ENCODE results near the gene ZNF536.

Gene ZNF536

DNA sequence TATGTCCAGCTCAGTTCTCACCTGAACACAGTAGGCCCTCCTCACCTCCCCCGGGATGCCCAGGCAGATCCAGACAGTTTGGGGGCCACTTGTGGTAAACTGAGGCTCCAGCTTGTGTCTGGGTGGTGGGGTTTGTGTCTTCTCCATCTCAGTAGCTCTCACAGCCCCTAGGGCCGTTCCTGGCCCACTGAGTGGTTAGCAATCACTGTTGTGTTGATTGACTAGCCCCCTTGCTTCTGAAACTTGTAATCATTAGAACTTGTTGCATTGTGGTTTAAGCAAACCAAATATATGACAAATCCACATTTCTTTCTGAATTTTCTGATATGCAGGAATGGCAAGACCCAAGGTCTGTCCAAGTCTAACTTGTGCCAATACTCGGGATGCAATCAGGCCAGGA is 13.9 kb upstream of the ZNF536 start:
- H3K36me3 ChIP-seq (ENCODE audit: control insufficient read depth, insufficient read depth, low read length, severe bottlenecking) = no peaks in the 10 kb centered on the region
- no peak overlapping the region for H3K4me3 ChIP-seq (ENCODE audit: low read length)
- DNase-seq (ENCODE audit: low read depth) = no peak
- no peaks in the 10 kb centered on the region for H3K9me3 ChIP-seq (ENCODE audit: control insufficient read depth, low read length)
- H3K9ac ChIP-seq (ENCODE audit: low read length) = no peak overlapping the region
- no peaks in the 10 kb centered on the region for H3K4me1 ChIP-seq (ENCODE audit: control insufficient read depth, insufficient read depth, low read length)
- no peaks in the 10 kb centered on the region for H3K27me3 ChIP-seq (replicated peaks; ENCODE audit: control insufficient read depth, insufficient read depth, low read length)

DNA sequence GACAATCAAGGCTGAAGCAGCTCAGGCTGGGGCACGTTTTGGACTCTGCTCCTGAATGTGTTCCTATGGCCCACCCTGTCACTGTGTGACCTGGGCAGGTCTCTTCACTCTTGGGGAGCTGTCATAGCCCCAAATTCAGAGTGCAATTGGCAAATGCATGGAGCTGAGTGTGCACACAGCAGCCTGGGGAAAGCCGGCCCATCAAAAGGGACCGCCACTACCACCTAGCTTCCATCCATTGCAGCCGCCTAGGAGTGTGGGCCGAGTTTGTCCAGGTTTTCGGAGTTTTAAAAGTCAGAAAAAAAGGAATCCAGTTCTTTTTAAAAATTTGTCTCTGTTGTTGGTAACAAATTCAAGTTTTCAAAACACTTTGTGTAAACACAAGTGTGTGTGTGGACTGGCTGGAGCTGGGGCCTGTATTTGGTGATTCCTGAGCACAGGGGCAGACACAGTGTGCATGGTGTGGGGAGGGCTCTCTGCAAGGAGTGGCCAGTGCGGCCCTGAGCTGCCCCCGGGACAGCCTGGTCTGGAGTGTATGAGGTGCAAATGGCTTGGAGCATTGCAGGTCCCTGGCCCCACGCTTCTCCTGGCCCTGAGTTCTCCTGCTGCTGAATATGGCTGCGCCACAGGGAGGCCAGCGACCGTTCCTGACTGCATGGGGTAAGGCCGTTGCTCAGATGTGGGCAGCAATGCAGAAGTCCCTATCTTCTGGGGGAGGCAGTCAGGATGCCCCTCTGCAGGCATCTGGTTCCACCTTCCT is 13.2 kb upstream of the ZNF536 start:
- Histone ChIP-seq H3K4me1 (ENCODE audit: control insufficient read depth, insufficient read depth, low read length) (no peaks in the 10 kb centered on the region), H3K36me3 (ENCODE audit: control insufficient read depth, insufficient read depth, low read length, severe bottlenecking) (no peaks in the 10 kb centered on the region), H3K27me3 (replicated peaks; ENCODE audit: control insufficient read depth, insufficient read depth, low read length) (no peaks in the 10 kb centered on the region), H3K4me3 (ENCODE audit: low read length) (no peak overlapping the region), H3K9ac (ENCODE audit: low read length) (no peak overlapping the region), H3K9me3 (ENCODE audit: control insufficient read depth, low read length) (no peaks in the 10 kb centered on the region)
- DNase-seq (ENCODE audit: low read depth) = no peak

DNA sequence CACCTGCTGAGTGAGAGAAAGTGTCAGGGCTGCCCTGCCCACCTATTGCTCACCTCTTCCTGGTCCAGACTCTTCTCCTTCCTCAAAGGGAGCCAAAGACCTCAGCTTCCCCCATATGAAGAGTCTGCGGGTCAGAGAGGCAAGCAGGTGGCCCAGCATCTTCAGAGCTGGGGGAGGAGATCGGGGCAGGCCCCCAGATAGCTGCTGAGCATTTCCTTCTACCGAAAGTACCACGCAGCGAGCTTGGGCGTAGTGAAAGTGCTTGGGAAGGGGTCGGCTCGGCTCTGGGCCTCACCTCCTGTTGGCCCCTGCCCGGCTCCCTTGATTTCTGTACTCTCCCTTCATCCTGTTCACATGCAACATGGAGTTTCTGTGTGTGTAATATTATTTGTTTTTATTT is 12.2 kb upstream of the ZNF536 start:
- Histone ChIP-seq H3K9ac (ENCODE audit: low read length) (no peak overlapping the region), H3K4me1 (ENCODE audit: control insufficient read depth, insufficient read depth, low read length) (no peaks in the 10 kb centered on the region), H3K9me3 (ENCODE audit: control insufficient read depth, low read length) (no peaks in the 10 kb centered on the region), H3K4me3 (ENCODE audit: low read length) (no peak overlapping the region), H3K36me3 (ENCODE audit: control insufficient read depth, insufficient read depth, low read length, severe bottlenecking) (no peaks in the 10 kb centered on the region), H3K27me3 (replicated peaks; ENCODE audit: control insufficient read depth, insufficient read depth, low read length) (peaks cover 5% of the 10 kb centered on the region)
- DNase-seq (ENCODE audit: low read depth) = no peak

DNA sequence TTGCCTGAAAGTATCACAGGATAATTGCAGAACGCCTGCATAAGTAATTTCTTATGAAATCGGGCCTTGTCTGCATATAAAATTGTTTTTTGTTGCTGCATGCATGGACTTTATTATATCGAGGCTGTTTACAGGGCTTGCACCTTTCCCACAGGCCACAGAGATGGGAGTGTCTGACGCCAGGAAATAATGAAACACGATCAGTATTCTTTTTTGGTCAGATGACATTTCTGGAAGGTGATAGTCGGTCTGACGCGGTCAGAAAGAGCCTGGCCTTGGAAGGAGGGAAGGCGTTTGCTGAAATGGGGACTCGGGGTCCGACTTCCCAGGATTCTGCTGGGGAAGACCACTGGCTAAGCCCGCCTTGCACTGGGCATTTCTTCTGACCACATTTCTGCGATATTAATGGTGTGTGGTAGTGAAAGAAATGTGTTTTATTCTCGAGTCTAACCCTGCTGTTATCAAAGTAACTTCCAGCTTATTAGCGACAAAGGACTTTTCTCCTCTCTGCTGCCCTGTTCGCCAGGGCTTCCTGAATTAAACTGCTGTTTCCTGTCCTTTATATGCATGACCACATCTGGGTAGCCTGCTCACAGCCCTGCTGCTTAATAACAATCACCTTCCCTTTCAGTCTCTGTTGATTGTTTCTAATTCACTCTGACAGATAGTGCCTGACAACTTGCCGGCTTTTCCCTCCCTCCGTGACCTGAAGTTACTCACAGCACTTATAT is 11.6 kb upstream of the ZNF536 start:
- DNase-seq (ENCODE audit: low read depth) = no peak
- H3K4me1 ChIP-seq (ENCODE audit: control insufficient read depth, insufficient read depth, low read length) = no peaks in the 10 kb centered on the region
- no peaks in the 10 kb centered on the region for H3K9me3 ChIP-seq (ENCODE audit: control insufficient read depth, low read length)
- no peak overlapping the region for H3K9ac ChIP-seq (ENCODE audit: low read length)
- peaks cover 11% of the 10 kb centered on the region for H3K27me3 ChIP-seq (replicated peaks; ENCODE audit: control insufficient read depth, insufficient read depth, low read length)
- no peaks in the 10 kb centered on the region for H3K36me3 ChIP-seq (ENCODE audit: control insufficient read depth, insufficient read depth, low read length, severe bottlenecking)
- no peak overlapping the region for H3K4me3 ChIP-seq (ENCODE audit: low read length)

DNA sequence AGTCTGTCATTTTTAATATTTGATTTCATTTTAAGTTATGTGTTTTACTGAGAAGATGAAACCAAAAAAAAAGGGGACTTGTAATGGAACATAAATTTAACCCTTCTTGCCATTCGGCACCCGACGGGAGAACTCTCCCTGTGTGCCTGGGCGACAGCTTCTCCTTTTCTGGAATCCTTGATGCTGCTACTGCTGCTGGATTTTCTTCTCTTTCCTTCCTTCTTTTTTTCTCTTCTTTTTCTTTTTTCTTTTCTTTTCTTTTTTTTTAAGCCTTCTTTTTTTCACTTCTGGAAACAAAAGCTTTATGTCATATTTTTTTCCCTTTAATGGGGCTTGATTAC is 11.1 kb upstream of the ZNF536 start:
- H3K36me3 ChIP-seq (ENCODE audit: control insufficient read depth, insufficient read depth, low read length, severe bottlenecking) = no peaks in the 10 kb centered on the region
- H3K9me3 ChIP-seq (ENCODE audit: control insufficient read depth, low read length) = no peaks in the 10 kb centered on the region
- H3K27me3 ChIP-seq (replicated peaks; ENCODE audit: control insufficient read depth, insufficient read depth, low read length) = peaks cover 12% of the 10 kb centered on the region
- H3K4me1 ChIP-seq (ENCODE audit: control insufficient read depth, insufficient read depth, low read length) = no peaks in the 10 kb centered on the region
- DNase-seq (ENCODE audit: low read depth) = no peak
- no peak overlapping the region for H3K4me3 ChIP-seq (ENCODE audit: low read length)
- H3K9ac ChIP-seq (ENCODE audit: low read length) = no peak overlapping the region

DNA sequence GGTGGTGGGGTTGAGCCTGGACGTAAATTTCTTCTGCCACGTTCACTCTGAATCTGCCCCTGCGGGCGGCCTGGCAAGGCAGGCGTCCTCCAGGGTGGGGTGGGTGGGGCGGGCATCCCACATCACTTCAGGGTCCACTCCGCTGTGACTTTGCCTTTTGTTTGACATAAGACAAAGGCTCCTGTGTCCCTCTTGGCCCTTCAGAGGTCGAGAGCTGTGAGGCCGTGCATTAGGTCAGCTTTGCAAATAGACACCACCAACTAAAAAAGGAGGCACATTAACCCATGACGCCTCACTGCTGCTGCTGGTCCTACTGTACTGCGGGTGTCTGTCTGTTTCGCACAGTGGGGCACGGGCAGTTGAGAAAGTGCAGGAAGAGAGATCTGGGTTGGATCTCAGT is 10.5 kb upstream of the ZNF536 start:
- no peak overlapping the region for H3K4me3 ChIP-seq (ENCODE audit: low read length)
- H3K4me1 ChIP-seq (ENCODE audit: control insufficient read depth, insufficient read depth, low read length) = no peaks in the 10 kb centered on the region
- H3K27me3 ChIP-seq (replicated peaks; ENCODE audit: control insufficient read depth, insufficient read depth, low read length) = peaks cover 12% of the 10 kb centered on the region
- no peaks in the 10 kb centered on the region for H3K36me3 ChIP-seq (ENCODE audit: control insufficient read depth, insufficient read depth, low read length, severe bottlenecking)
- no peak for DNase-seq (ENCODE audit: low read depth)
- H3K9me3 ChIP-seq (ENCODE audit: control insufficient read depth, low read length) = no peaks in the 10 kb centered on the region
- H3K9ac ChIP-seq (ENCODE audit: low read length) = no peak overlapping the region

DNA sequence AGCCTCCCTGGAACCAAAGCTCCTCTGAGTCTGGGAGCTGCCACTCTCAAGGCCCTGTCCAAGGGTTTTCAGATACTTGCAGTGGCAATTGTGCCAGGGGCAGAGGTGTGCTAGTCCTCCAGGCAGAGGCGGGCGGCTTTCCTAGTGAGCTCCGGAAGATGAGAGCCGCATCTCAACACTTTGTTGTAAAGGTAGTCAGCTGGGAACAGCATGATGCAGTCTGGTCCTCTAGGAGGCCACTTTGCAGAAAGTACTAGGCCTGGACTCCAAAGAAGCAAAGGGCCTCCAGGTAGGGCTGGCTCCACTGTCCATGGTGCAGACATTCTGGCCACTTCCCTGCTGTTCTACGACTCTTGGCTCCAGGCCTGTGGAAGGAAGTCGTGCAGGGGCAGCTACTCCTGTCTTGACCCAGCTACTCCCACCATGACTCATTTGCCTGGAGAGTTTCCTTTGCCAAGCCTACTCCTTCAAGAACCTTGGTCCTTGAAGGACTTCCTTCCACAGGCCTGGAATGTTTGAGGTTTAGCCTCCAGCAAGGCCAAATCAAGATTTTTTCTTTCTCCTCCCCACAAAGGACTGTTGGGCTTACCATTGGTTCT is 9.9 kb upstream of the ZNF536 start:
- H3K9me3 ChIP-seq (ENCODE audit: control insufficient read depth, low read length) = no peaks in the 10 kb centered on the region
- H3K4me3 ChIP-seq (ENCODE audit: low read length) = no peak overlapping the region
- DNase-seq (ENCODE audit: low read depth) = no peak
- H3K9ac ChIP-seq (ENCODE audit: low read length) = no peak overlapping the region
- H3K36me3 ChIP-seq (ENCODE audit: control insufficient read depth, insufficient read depth, low read length, severe bottlenecking) = no peaks in the 10 kb centered on the region
- peaks cover 12% of the 10 kb centered on the region for H3K27me3 ChIP-seq (replicated peaks; ENCODE audit: control insufficient read depth, insufficient read depth, low read length)
- no peaks in the 10 kb centered on the region for H3K4me1 ChIP-seq (ENCODE audit: control insufficient read depth, insufficient read depth, low read length)

DNA sequence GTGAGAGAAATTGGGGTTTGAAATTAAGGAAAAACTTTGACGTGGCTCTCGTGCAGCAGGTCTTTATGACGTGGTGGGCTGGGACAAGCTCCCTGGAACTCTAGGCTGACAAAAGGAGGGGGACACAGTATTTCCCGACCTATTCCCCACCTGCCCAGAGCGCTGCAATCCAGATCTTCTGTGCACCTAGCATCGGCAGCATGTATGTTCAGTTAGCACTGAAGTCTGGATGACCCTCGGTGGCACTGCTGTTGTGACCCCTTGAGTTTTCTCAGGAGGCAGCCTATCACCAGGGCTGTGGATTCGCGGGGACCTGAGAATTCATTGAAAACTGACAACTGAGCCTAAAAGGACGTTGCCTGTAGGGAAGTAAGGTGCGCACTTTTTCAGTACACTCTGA is 9.1 kb upstream of the ZNF536 start:
- no peak overlapping the region for H3K4me3 ChIP-seq (ENCODE audit: low read length)
- no peak for DNase-seq (ENCODE audit: low read depth)
- H3K9ac ChIP-seq (ENCODE audit: low read length) = no peak overlapping the region
- no peaks in the 10 kb centered on the region for H3K4me1 ChIP-seq (ENCODE audit: control insufficient read depth, insufficient read depth, low read length)
- peaks cover 15% of the 10 kb centered on the region for H3K27me3 ChIP-seq (replicated peaks; ENCODE audit: control insufficient read depth, insufficient read depth, low read length)
- H3K36me3 ChIP-seq (ENCODE audit: control insufficient read depth, insufficient read depth, low read length, severe bottlenecking) = no peaks in the 10 kb centered on the region
- no peaks in the 10 kb centered on the region for H3K9me3 ChIP-seq (ENCODE audit: control insufficient read depth, low read length)

DNA sequence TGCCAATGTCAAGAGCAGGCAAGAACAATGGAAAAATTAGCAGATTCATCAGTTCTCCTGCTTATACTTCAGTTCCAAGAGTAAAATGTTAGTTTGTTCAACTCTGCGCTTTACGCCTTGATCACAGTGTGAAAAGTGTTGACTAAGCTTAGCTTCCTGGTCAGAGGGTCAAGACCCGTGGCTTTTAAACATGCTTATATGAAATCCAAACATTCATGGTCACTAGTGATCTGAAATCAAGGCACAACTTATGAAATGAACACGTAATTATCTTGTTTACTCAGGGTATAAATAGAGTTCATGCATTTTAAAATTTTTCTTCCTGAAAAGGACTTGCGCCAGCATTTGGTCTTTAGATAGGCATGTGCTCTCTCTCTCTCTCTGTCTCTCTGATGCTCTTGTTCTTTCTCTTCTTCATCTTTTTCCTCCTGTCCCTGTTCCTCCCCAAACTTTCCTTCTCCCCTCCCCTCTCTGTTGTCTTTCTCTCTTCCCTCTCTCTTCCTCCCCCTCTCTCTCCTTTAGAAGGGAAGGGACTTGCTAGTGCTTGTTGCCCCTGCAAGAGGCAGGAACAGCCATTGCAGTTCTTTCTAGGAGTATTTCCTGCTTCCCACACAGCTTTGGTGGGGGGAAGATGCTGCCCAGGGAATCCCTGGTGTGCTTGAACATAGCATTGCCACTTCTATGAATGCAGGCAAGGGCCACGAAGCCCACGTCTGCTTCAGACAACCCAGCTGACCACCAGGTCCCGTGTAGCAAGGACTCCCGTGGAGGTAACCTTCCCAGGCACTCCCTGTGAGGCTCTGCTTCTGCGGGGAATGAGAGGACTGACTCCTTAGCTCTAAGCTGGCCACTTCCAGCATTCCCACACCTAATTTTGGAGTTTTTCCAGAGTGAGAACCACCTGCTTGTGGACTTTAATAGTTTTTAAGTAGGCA is 7.1 kb upstream of the ZNF536 start:
- Histone ChIP-seq H3K27me3 (replicated peaks; ENCODE audit: control insufficient read depth, insufficient read depth, low read length) (peaks cover 15% of the 10 kb centered on the region), H3K9ac (ENCODE audit: low read length) (no peak overlapping the region), H3K9me3 (ENCODE audit: control insufficient read depth, low read length) (no peaks in the 10 kb centered on the region), H3K36me3 (ENCODE audit: control insufficient read depth, insufficient read depth, low read length, severe bottlenecking) (no peaks in the 10 kb centered on the region), H3K4me3 (ENCODE audit: low read length) (no peak overlapping the region), H3K4me1 (ENCODE audit: control insufficient read depth, insufficient read depth, low read length) (no peaks in the 10 kb centered on the region)
- no peak for DNase-seq (ENCODE audit: low read depth)

DNA sequence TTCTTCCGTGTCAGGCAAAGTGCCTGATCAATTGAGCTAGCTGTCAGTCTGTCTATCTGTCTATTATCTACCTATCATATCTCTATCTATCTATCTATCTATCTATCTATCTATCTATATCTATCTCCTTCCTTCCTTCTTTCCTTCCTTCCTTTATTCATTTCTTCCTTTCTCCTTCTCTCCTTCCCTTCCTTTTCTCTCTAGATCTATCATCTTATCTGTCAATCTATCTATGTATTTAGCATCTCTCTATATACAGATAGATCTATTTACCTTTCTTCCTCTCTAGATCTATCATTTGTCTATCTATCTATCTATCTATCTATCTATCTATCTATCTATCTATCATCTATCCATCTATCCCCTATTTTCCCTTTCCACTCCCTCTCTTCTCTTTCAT is 5.9 kb upstream of the ZNF536 start:
- no peak overlapping the region for H3K4me3 ChIP-seq (ENCODE audit: low read length)
- H3K9me3 ChIP-seq (ENCODE audit: control insufficient read depth, low read length) = no peaks in the 10 kb centered on the region
- no peak overlapping the region for H3K9ac ChIP-seq (ENCODE audit: low read length)
- no peaks in the 10 kb centered on the region for H3K36me3 ChIP-seq (ENCODE audit: control insufficient read depth, insufficient read depth, low read length, severe bottlenecking)
- no peaks in the 10 kb centered on the region for H3K4me1 ChIP-seq (ENCODE audit: control insufficient read depth, insufficient read depth, low read length)
- DNase-seq (ENCODE audit: low read depth) = no peak
- peaks cover 15% of the 10 kb centered on the region for H3K27me3 ChIP-seq (replicated peaks; ENCODE audit: control insufficient read depth, insufficient read depth, low read length)

DNA sequence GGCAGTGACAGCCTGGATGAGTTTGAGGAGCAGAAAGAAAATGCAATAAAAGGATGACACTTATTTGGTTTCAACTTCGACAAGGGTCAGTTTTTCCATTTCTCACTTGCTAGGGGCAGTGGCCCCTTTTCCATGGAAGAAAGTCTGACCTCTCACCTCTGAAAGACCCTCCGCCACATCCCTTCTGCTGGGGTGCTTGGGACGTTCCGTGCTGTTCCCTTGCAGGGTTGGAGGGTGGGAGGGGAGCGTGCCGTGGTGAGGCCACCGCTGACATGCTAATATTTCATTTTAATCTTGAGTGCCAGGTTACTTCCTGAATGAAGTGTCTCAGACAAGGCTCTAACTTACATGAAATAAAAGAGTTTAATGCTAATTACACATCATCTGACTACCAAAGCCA is 5.2 kb upstream of the ZNF536 start:
- Histone ChIP-seq H3K9me3 (ENCODE audit: control insufficient read depth, low read length) (no peaks in the 10 kb centered on the region), H3K4me3 (ENCODE audit: low read length) (no peak overlapping the region), H3K36me3 (ENCODE audit: control insufficient read depth, insufficient read depth, low read length, severe bottlenecking) (no peaks in the 10 kb centered on the region), H3K9ac (ENCODE audit: low read length) (no peak overlapping the region), H3K27me3 (replicated peaks; ENCODE audit: control insufficient read depth, insufficient read depth, low read length) (peaks cover 15% of the 10 kb centered on the region), H3K4me1 (ENCODE audit: control insufficient read depth, insufficient read depth, low read length) (no peaks in the 10 kb centered on the region)
- no peak for DNase-seq (ENCODE audit: low read depth)

Measured in adipocyte (in vitro differentiated cells).